Stimulated activated CD4-positive, alpha-beta T cell treated with anti-CD3 and anti-CD28 coated beads, Interleukin-12 subunit alpha, Interleukin-12 subunit beta, amount 100 ng/mL, for 4 hours (primary cell): ENCODE data around the gene PRKAB1.
"Not testable (repeated sequence)": the region's sequence is repeated elsewhere in the genome, so short reads cannot be mapped to it uniquely, and the experiment has no call there.

Experiments used
- DNase-seq: peaks from one replicate; pipeline ENCODE4 v3.0.0-alpha.2; 2020

Gene PRKAB1

GRCh38 chr12:119686355-119686754 lies 18.4 kb downstream of the PRKAB1 start:
- no peak for DNase-seq

- DNase-seq, result no peak
These were observed 18.8 kb downstream of the PRKAB1 start for GRCh38 chr12:119686776-119687175.

GRCh38 chr12:119687406-119687805 lies 19.5 kb downstream of the PRKAB1 start:
- DNase-seq, result no peak

- no peak for DNase-seq
These were observed 19.9 kb downstream of the PRKAB1 start for GRCh38 chr12:119687879-119688278.

- no peak for DNase-seq
These were observed 22.1 kb downstream of the PRKAB1 start for GRCh38 chr12:119689935-119690500.

GRCh38 chr12:119691202-119691810 lies 23.4 kb downstream of the PRKAB1 start:
- no peak for DNase-seq

- no peak for DNase-seq
These were observed 24.5 kb downstream of the PRKAB1 start for GRCh38 chr12:119692410-119692809.

GRCh38 chr12:119692997-119693396 lies 25.1 kb downstream of the PRKAB1 start:
- no peak for DNase-seq

- DNase-seq, result no peak
These were observed 25.6 kb downstream of the PRKAB1 start for GRCh38 chr12:119693511-119693910.

GRCh38 chr12:119694111-119694510 lies 26.2 kb downstream of the PRKAB1 start:
- DNase-seq, result no peak

GRCh38 chr12:119695034-119695433 lies 27.1 kb downstream of the PRKAB1 start:
- DNase-seq, result no peak

- no peak for DNase-seq
These were observed 29.0 kb downstream of the PRKAB1 start for GRCh38 chr12:119696943-119697342.

- DNase-seq, result no peak
These were observed 31.3 kb downstream of the PRKAB1 start for GRCh38 chr12:119699199-119699760.

- no peak for DNase-seq
These were observed 32.1 kb downstream of the PRKAB1 start for GRCh38 chr12:119700078-119700477.

- no peak for DNase-seq
These were observed 36.3 kb downstream of the PRKAB1 start for GRCh38 chr12:119704065-119704747.

GRCh38 chr12:119705182-119705581 lies 37.2 kb downstream of the PRKAB1 start:
- no peak for DNase-seq

- DNase-seq, result not testable (repeated sequence)
These were observed 38.5 kb downstream of the PRKAB1 start for GRCh38 chr12:119706427-119706826.

GRCh38 chr12:119710374-119710964 lies 42.5 kb downstream of the PRKAB1 start:
- no peak for DNase-seq

- no peak for DNase-seq
These were observed 43.1 kb downstream of the PRKAB1 start for GRCh38 chr12:119710965-119711551.

- no peak for DNase-seq
These were observed 43.8 kb downstream of the PRKAB1 start for GRCh38 chr12:119711693-119712092.

GRCh38 chr12:119712721-119713120 lies 44.8 kb downstream of the PRKAB1 start:
- no peak for DNase-seq

GRCh38 chr12:119713551-119714031 lies 45.7 kb downstream of the PRKAB1 start:
- no peak for DNase-seq

GRCh38 chr12:119714614-119715267 lies 46.8 kb downstream of the PRKAB1 start:
- DNase-seq, result no peak
